Urothelium cell line (cell line): ENCODE measurements around the gene MRPL18.
"Not testable (repeated sequence)": the region's sequence is repeated elsewhere in the genome, so short reads cannot be mapped to it uniquely, and the experiment has no call there.

Experiments
- DNase-seq: peaks from one replicate; pipeline ENCODE4 v3.0.0; 2011; ENCODE audit warnings: low spot score, mixed read lengths
- FAIRE-seq: peaks from 2 replicates; lab custom pipeline; 2011; peaks lifted over from hg19 to GRCh38; lab: Jason Lieb, UNC

MRPL18 gene

DNA sequence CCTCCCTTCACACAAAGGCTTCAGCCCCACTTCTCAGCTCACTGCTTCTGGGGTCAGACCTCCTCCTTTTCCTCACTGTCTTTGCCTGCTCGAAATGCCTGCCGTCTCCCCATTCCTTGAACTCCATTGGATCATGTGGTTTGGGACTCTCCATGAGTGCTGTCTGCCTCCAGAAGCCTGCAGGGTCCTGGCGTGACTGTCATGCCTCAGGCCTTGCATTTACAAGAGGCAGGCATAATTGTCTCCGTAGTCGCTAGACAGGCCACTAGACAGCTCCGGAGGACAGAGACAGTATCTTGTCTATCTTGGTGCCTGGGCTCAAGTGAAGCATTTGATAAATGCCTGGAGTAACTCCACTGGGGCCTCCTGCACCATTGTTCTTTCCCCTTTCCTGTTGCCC lies 25.1 kb downstream of the MRPL18 start:
- FAIRE-seq (no peak), DNase-seq (no peak)

DNA sequence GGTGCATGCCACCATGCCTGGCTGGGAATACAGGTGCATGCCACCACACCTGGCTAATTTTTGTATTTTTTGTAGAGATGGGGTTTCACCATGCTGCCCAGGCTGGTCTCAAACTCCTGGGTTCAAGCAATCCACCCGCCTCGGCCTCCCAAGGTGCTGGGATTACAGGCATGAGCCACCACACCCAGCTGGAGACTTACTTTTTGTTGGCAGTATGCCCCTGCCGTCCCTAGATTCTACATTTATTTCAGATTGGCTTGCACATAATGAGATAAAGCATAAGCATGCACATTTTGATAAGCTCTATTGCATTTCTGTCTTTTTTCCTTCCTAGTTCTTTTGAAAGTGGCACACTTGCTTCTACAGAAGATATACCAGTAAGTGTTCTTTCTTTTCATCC lies 26.5 kb downstream of the MRPL18 start:
- DNase-seq, FAIRE-seq: not testable (repeated sequence)

DNA sequence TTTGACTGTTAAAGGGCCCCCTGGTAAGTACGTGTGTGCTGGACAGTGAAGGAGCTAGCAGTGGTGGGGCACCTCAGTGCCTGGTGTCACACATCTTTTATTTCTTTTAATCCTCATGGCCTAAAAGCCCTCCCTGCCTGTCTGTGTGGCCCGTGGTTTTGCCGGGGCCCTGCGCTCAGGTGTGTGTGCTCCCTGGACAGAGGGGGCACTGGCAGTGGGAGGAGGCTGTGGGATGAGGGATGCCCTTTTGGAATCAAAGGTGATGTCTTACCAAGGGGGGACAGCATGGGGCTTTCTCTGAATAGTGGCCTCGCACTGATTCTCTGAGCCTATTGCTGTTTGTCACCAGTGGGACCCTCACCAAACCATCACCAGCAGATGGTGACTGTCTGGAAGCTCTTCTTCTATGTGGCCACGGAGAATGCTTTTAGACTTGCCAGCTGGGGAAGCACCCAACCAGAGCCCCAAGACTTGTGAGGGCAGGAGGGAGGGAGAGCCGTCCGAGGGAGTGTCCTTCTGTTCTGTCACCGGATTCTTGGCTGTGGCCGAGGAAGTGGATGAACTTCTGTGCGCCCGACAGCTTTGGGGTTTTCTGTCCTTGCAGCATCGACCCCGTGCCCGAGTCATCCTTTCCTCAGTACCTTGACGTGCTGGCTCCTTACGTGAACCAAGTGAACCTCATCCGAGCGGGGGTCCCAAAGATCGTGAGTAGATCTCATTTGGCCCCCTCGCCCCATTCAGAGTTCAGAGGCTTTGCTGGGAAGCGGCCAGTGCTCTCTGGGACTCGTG lies 27.9 kb downstream of the MRPL18 start:
- no peak for DNase-seq
- FAIRE-seq = no peak

- FAIRE-seq (no peak), DNase-seq (no peak)
Observed at GRCh38 chr6:159819098-159819497, 28.8 kb downstream of the MRPL18 start.

DNA sequence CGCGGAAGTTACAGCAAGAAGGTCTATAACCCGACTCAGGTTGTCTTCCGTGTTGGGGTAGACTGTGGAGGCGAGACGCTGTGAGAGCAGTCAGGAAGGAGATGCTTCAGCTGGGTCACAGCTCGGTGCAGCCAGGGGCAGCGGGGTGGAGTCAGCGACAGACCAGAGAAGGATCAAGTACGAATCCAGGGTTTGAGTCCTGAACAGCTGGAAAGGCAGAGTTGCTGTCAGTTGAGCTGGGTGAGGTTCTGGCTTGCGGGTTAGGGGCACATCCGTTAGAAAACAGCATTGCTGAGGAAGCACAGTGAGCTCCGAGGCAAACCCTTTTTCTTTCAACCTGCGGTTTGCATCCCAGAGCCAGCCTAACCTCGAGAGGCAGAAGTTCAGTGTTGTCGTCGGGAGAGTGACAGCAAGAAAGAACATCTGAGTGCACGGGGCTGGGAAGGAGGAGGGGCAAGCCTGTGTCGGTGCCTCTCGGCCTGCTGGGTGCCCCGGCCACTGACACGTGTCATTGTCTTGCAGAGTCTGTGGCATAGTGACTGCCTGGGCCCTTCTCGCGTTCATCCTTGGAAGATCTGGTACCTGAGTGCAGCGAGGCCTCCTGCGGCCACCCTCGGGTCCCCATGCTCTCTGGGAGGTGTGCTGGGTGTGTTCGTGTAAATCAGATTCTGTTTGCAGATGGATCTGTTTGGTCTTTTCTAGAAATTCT lies 29.8 kb downstream of the MRPL18 start:
- DNase-seq (no peak), FAIRE-seq (no peak)

DNA sequence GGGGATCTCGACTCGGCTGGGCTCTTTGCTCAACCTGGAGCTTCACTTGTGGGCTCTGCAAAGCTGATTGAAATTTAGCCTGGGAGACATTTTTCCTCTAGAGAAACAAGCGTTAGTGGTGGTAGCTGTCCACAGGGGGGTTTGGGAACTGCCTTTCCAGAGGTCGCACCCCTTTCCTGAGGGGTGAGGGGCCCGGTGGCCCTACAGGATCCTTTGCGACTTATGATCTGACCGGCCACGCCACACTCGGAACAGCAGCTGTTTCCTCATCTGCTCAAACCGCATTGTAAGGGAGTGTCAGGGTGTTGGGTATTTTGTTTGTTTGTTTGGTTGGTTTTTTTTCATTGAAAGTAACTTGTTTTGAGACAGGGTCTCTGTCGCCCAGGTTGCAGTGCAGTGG lies 30.9 kb downstream of the MRPL18 start:
- DNase-seq = no peak
- no peak for FAIRE-seq

DNA sequence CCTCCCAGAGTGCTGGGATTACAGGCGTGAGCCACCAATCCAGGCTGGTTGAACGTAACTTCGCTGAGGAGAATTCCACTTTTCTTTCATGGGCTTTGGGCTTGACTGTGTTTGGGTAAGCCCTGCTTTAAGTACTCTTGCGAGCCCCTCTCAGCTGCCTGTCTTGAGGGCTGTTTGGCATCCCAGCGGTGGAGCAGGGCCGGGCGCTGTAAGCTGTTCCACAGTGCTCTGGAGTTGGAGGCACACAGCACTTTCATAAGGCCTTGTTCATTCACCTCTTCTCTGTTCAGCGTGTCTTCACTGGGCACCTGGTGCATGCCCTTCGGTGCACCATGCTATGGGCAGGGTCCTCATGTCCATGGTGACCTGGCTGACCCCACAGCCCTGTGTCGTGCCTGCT lies 31.5 kb downstream of the MRPL18 start:
- DNase-seq (no peak), FAIRE-seq (no peak)

GRCh38 chr6:159823953-159824352 lies 33.7 kb downstream of the MRPL18 start:
- no peak for DNase-seq
- FAIRE-seq = no peak

- not testable (repeated sequence) for FAIRE-seq, DNase-seq
Observed at GRCh38 chr6:159824690-159825089, 34.4 kb downstream of the MRPL18 start.

DNA sequence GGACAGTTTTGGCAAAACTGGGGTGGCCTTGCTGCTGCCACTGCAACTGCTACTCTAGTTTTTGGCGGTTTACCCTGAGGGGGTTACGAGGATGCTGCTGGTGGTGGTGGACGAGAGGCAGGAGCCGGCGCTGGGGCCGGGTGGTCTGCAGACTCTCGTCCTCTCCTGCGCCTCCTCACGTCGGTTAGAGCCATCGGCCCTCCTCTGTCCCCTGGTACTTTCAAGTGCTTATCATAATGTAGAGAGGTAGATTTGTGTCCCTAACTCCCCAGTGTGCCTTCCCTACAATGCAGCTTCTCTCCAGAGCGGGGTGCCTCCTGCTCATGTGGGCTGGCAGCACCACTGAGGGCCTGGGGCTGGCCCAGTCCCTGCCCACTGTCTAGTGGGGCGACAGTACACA lies 35.7 kb downstream of the MRPL18 start:
- DNase-seq (no peak), FAIRE-seq (no peak)

- DNase-seq (no peak), FAIRE-seq (no peak)
Observed at GRCh38 chr6:159826968-159827647, 36.8 kb downstream of the MRPL18 start.

DNA sequence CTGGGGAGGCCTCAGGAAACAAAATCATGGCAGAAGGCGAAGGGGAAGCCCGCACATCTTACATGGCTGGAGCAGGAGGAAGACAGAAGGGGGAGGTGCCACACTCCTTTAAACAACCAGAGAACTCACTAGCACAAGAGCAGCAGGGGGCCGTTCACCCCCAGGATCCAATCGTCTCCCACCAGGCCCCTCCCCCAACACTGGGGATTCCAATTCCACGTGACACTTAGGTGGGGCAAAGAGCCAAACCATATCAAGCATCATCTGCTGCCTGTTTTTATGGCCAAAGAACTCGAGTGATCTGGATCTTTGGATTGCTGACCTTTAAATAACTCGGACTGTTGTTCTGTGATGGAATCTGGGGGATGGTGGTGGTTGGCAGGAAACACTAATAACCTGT lies 37.8 kb downstream of the MRPL18 start:
- DNase-seq (no peak), FAIRE-seq (no peak)

DNA sequence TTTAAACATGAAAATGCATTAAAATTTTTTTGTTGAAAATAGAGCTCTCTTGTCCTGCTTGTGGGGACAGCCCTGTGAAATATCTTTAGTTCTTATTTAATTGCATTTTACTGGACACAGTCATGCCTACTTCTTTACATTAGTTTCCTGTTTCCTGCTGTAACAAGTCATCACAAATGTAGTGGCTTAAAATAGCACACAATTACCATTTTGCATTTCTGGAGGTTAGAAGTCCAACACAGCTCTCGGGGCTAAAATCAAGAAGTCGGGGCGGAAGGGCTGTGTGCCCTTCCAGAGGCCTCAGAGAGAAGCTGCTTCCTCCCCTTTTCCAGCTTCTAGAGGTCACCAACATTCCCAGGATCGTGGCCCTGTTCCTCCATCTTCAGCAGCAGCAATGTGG lies 39.3 kb downstream of the MRPL18 start:
- FAIRE-seq = no peak

DNA sequence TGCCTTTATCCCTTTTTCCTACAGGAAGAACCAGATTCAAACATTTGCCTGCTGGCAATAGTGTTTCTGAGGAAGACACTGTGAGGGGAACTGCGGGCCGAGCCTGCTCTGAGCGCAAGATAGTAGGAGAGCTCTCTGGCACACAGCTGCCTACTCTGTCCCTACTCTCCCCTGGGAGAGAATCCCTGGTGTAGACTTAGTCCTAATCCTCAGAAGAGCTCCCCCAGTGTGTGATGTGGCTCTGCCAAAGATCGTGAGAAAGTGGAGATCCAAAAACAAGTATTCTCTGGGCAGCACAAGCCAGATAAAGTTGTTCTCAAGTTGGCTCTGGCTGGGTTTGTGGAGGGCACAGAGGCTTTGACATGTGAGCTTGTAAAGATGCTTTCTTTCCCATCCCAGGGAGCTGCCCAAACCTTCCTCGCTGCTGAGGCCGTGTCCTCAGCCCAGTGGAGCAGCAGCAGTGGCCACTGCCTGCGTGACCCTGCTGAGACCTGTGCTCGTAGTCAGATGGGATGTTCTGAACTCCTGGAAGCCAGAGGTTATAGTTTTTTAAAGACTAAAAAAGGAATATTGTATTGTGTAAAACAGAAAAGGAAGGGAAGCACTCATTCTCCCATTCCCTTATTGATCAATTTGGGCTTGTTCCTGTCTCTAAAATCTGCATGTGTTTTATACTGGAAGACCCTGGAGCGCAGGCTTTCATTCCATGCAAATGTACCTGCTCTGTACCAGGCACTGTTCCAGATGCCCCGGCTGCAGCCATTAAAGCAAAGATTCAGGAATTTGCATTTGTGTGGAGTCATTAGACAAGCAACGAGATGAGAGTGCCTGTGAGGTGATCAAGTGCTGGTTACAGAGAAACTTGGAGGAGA lies 40.5 kb downstream of the MRPL18 start:
- FAIRE-seq = no peak
- no peak for DNase-seq

More for the DNA sequence above, 39.3 kb downstream of the MRPL18 start:
- DNase-seq = no peak

DNA sequence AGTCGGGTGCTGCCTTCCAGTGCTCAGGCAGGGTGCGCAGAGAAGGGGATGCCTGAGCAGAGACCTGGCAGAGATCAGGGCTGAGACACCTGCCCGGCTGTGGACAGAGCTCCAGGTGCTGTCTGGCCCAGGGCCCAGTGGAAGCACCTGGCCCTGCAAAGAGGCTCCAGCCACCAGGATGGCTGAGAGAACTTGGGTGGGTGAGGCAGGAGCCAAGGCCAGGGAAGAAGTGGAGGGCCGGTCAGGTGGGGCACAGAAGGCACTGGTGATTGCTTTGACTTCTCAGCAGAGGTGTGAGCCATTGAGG lies 41.1 kb downstream of the MRPL18 start:
- DNase-seq = no peak
- FAIRE-seq = no peak

GRCh38 chr6:159832946-159833345 lies 42.7 kb downstream of the MRPL18 start:
- DNase-seq (no peak), FAIRE-seq (no peak)

DNA sequence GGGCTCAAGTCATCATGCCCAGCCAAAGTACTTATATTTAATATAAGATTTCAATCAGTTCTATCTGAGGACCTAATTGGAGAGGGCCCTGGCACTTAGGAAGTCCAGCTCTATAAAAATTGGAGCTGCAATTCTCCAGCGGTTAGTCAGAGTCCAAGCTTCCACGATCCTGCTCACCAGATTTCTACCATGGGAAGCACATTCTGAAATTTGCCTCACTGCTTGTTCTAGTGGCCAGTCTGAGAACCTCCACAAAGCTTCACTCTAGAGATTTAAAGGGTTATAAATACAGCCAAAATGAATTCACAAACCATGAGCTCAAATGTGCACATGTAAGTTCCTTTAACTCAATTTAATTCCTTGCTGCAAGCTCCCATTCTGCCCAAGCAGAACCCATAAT lies 43.3 kb downstream of the MRPL18 start:
- FAIRE-seq = no peak
- DNase-seq = no peak

- no peak for FAIRE-seq
- no peak for DNase-seq
Observed at GRCh38 chr6:159833997-159834603, 43.8 kb downstream of the MRPL18 start.

- DNase-seq (no peak), FAIRE-seq (no peak)
Observed at GRCh38 chr6:159836718-159837490, 46.6 kb downstream of the MRPL18 start.

DNA sequence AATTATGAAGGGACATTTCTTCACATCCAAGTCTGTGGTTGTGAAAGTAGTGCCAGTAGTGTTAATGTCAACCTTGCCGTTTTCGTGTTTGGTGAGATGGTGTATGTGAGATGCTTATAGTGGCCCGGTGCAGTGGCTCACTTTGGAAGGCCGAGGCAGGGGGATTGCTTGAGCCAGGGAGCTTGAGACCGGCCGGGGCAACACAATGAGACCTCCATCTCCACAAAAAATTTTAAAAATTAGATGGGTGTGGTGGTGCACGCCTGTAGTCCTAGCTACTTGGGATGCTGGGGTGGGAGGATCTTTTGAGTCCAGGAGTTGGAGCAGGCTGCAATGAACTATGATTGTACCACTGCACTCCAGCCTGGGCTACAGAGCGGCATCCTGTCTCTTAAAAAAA lies 47.2 kb downstream of the MRPL18 start:
- no peak for FAIRE-seq
- no peak for DNase-seq
